Measurements from ENCODE around the gene VWA5B2. TPM values are rescaled to one million over a fixed set of nuclear protein-coding genes. Genes with fewer than 3 reads are reported as not detected.
A peak's percentile ranks its signal among the peaks of the same experiment; 100 is the strongest.

Gene VWA5B2
- total RNA-seq, 1 experiment from 2014 or later, result 0.44 TPM

DNA sequence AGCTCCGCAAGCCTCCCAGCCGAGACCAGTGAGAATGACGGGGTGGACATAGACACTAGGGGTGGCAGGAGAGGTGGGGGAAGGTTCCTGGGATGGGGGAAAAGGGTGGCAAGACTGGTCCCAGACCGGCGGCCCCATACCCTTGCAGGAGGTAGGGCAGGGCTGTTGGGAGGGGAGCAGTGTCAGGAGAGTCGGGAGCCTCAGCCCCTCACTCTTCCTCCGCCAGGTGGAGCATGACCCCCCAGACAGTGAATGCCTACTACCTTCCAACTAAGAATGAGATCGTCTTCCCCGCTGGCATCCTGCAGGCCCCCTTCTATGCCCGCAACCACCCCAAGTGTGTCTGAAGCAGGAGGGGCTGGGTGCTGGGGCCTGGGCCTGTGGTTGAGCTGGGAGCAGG lies 60.9 kb downstream of the VWA5B2 start:
- Mint-ChIP-seq H3K36me3 (no peaks in the 10 kb centered on the region), H3K27ac (no peak overlapping the region), H3K27me3 (ENCODE audit: low read depth) (peaks cover 5% of the 10 kb centered on the region; the same call in 1 of the 2 replicates), H3K4me1 (no peaks in the 10 kb centered on the region), H3K4me3 (no peak overlapping the region), H3K9me3 (no peaks in the 10 kb centered on the region)
- ATAC-seq, result peak; percentile 64
- TF ChIP-seq IRF2 (CRISPR knock-in tag; IDR thresholded peaks at IDR 0.05; ENCODE audit: borderline replicate concordance, low read depth) (no peak), JUN (CRISPR knock-in tag; IDR thresholded peaks at IDR 0.05) (no peak), ZNF121 (CRISPR knock-in tag; IDR thresholded peaks at IDR 0.05) (no peak), ZNF232 (CRISPR knock-in tag; IDR thresholded peaks at IDR 0.05) (no peak), ZMAT4 (CRISPR knock-in tag; IDR thresholded peaks at IDR 0.05) (no peak)
- peak; percentile 34 for DNase-seq (ENCODE audit: low spot score)
- POLR2A ChIA-PET, result no interaction called here
- CTCF ChIA-PET, result interaction anchor here (1.1 to 1.4 kb wide), 4 partner anchors 10 to 271 kb away, joined by 4 to 7 read pairs (median 4); partner anchors contain the start of genes EIF2B5 and EPHB3

DNA sequence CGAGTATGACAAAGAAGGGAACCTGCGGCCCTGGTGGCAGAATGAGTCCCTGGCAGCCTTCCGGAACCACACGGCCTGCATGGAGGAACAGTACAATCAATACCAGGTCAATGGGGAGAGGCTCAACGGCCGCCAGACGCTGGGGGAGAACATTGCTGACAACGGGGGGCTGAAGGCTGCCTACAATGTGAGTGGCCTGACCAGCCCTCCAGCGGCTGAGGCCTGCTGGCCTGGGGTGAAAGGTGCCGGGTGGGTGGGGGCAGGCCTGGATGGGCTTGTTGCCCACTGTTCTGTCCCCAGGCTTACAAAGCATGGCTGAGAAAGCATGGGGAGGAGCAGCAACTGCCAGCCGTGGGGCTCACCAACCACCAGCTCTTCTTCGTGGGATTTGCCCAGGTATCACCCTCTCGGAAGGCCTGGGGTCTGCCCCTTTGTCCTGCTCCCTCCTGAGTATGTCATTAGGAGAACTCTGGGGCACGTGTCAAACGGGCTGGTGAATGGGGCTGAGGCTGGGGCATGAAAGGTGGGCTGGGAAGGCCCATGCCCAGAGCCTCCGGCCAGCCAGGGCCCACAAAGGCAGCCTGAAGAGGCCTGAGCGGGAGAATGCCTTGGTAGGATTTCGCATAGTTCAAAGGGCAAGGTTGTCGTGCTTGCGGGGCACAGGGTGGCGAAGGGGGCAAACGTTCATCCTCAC lies 61.8 kb downstream of the VWA5B2 start:
- no peaks in the 10 kb centered on the region for H3K36me3 Mint-ChIP-seq
- ChIA-PET POLR2A (no interaction called here), CTCF (interaction anchor here (1.1 to 1.5 kb wide), 4 partner anchors 11 to 270 kb away, joined by 3 to 4 read pairs (median 4); partner anchors contain the start of genes CAMK2N2, EEF1AKMT4 and EPHB3)

More for the DNA sequence above, 61.8 kb downstream of the VWA5B2 start:
- H3K4me3 Mint-ChIP-seq, result no peak overlapping the region
- no peaks in the 10 kb centered on the region for H3K9me3 Mint-ChIP-seq
- no peak for ATAC-seq
- H3K27me3 Mint-ChIP-seq (ENCODE audit: low read depth), result peaks cover 5% of the 10 kb centered on the region; the same call in 1 of the 2 replicates
- no peak overlapping the region for H3K27ac Mint-ChIP-seq
- H3K4me1 Mint-ChIP-seq, result no peaks in the 10 kb centered on the region
- no peak for TF ChIP-seq E2F1 (CRISPR knock-in tag; IDR thresholded peaks at IDR 0.05)
- TF ChIP-seq, protein P1, sequence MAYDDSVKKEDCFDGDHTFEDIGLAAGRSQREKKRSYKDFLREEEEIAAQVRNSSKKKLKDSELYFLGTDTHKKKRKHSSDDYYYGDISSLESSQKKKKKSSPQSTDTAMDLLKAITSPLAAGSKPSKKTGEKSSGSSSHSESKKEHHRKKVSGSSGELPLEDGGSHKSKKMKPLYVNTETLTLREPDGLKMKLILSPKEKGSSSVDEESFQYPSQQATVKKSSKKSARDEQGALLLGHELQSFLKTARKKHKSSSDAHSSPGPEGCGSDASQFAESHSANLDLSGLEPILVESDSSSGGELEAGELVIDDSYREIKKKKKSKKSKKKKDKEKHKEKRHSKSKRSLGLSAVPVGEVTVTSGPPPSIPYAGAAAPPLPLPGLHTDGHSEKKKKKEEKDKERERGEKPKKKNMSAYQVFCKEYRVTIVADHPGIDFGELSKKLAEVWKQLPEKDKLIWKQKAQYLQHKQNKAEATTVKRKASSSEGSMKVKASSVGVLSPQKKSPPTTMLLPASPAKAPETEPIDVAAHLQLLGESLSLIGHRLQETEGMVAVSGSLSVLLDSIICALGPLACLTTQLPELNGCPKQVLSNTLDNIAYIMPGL (CRISPR knock-in tag; IDR thresholded peaks at IDR 0.05), result no peak
- TF ChIP-seq AR (CRISPR knock-in tag; IDR thresholded peaks at IDR 0.05), result no peak
- TF ChIP-seq, protein P2, sequence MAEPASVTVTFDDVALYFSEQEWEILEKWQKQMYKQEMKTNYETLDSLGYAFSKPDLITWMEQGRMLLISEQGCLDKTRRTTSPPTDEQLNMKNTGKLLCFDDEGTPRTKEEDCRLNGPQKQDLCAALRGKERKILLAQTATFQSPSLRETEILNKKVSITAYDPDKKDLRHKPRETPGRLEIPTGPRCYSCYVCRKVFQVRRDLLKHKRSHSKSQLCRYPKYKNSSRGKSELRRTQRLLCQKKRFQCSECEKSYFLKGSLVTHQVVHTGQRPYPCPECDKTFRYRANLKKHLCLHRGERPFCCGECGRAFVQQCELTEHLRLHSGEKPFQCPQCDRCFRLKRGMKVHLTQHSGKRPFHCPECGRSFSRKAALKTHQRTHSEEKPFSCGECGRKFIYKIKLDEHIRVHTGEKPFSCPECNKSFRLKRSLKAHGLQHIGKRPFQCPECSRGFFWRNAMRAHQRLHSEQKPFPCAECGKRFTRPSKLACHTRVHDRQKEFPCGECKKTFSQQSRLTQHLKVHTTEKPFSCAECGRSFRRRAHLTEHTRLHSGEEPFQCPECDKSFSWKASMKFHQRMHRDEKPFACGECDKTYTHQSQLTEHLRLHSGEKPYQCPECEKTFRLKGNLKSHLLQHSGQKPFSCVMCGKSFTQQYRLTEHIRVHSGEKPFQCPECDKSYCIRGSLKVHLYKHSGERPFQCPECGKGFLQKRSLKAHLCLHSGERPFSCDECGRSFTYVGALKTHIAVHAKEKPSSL (CRISPR knock-in tag; conservative IDR thresholded peaks at IDR 0.05), result no peak
- TF ChIP-seq ETV6 (CRISPR knock-in tag; IDR thresholded peaks at IDR 0.05), result no peak
- TF ChIP-seq FOXK1 (CRISPR knock-in tag; IDR thresholded peaks at IDR 0.05), result no peak
- DNase-seq (ENCODE audit: low spot score), result no peak

Small RNA genes lying within 50 kb of the gene (microRNA-seq; reads per million reads assigned to microRNA genes)
- gene MIR1224 (ENCODE audit: borderline number of aligned reads), result 1.4 reads per million

Other genes starting within 250 kb of the VWA5B2 start
- gene ABCC5, start 211.7 kb upstream of the VWA5B2 start, total RNA-seq (2021), result 29.1 to 35.2 TPM (median 31.1 TPM) in 3 replicates
- not detected in 3 replicates for gene HTR3D, start 197.8 kb upstream of the VWA5B2 start, total RNA-seq (2021)
- not detected in 3 replicates for gene HTR3C, start 176.5 kb upstream of the VWA5B2 start, total RNA-seq (2021)
- gene HTR3E, start 132.5 kb upstream of the VWA5B2 start, total RNA-seq (2021), result not detected in 3 replicates
- 36.6 to 42.3 TPM (median 38.0 TPM) in 3 replicates for gene EIF2B5, start 94.2 kb upstream of the VWA5B2 start, total RNA-seq (2021)
- 64.5 to 76.2 TPM (median 66.5 TPM) in 3 replicates for gene DVL3, start 74.2 kb upstream of the VWA5B2 start, total RNA-seq (2021)
- 370 to 399 TPM (median 383 TPM) in 3 replicates for gene AP2M1, start 54.7 kb upstream of the VWA5B2 start, total RNA-seq (2021)
- gene ABCF3, start 43.4 kb upstream of the VWA5B2 start, total RNA-seq (2021), result 49.7 to 63.6 TPM (median 50.0 TPM) in 3 replicates
- gene ALG3, start 19.4 kb downstream of the VWA5B2 start, total RNA-seq (2021), result 57.3 to 60.0 TPM (median 58.7 TPM) in 3 replicates
- gene EEF1AKMT4, start 20.1 kb downstream of the VWA5B2 start, total RNA-seq (2021), result 11.3 to 11.8 TPM (median 11.4 TPM) in 3 replicates
- gene CAMK2N2, start 32.0 kb downstream of the VWA5B2 start, total RNA-seq (2021), result 10.5 to 13.1 TPM (median 11.5 TPM) in 3 replicates
- gene ECE2, start 46.4 kb downstream of the VWA5B2 start, total RNA-seq (2021), result 0.46 to 1.2 TPM (median 0.64 TPM) in 3 replicates
- 303 to 359 TPM (median 320 TPM) in 3 replicates for gene PSMD2, start 69.7 kb downstream of the VWA5B2 start, total RNA-seq (2021)
- gene EIF4G1, start 85.0 kb downstream of the VWA5B2 start, total RNA-seq (2021), result 411 to 557 TPM (median 439 TPM) in 3 replicates
- 20.3 to 23.0 TPM (median 20.4 TPM) in 3 replicates for gene FAM131A, start 108.0 kb downstream of the VWA5B2 start, total RNA-seq (2021)
- 15.7 to 22.6 TPM (median 17.0 TPM) in 3 replicates for gene CLCN2, start 132.0 kb downstream of the VWA5B2 start, total RNA-seq (2021)
- gene POLR2H, start 132.1 kb downstream of the VWA5B2 start, total RNA-seq (2021), result 117 to 133 TPM (median 118 TPM) in 3 replicates
- 0.55 to 1.4 TPM (median 1.0 TPM) in 3 replicates for gene THPO, start 148.6 kb downstream of the VWA5B2 start, total RNA-seq (2021)
- gene CHRD, start 150.5 kb downstream of the VWA5B2 start, total RNA-seq (2021), result 1.3 to 2.7 TPM (median 1.8 TPM) in 3 replicates

Measured in WTC11 (cell line).